Measurements from ENCODE around the gene GJB6. TPM values are rescaled to one million over a fixed set of nuclear protein-coding genes. Genes with fewer than 3 reads are reported as not detected.

The GJB6 gene
- total RNA-seq = 1.2 TPM

GRCh38 chr13:20231839-20232555 is at the start of gene GJB6:
GJB6 (minus strand) TSS chr13:20232319; CDS start chr13:20223480, 8,839 bp downstream.

DNA sequence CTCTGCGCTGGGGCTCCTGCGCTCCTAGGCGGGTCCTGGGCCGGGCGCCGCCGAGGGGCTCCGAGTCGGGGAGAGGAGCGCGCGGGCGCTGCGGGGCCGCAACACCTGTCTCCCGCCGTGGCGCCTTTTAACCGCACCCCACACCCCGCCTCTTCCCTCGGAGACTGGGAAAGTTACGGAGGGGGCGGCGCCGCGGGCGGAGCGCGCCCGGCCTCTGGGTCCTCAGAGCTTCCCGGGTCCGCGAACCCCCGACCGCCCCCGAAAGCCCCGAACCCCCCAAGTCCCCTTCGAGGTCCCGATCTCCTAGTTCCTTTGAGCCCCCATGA is 39.3 kb downstream of the GJB6 start, which contains the start of gene GJB2:
Gene GJB2, minus strand, starts transcription at position 103 of the 326 bp plus-strand sequence. CDS start 3,357 bp downstream, outside the sequence.

Other genes with a start within 250 kb of the GJB6 start
- gene GJA3, start 71.3 kb downstream of the GJB6 start, total RNA-seq = 4.4 TPM
- 2.3 TPM for gene GJB2, start 39.4 kb downstream of the GJB6 start, total RNA-seq

All from metanephros (tissue), 1 donor.